Measurements from ENCODE around the gene PCDHGA9.
"Not testable (repeated sequence)": the region's sequence is repeated elsewhere in the genome, so short reads cannot be mapped to it uniquely, and the experiment has no call there.

PCDHGA9 gene

DNA sequence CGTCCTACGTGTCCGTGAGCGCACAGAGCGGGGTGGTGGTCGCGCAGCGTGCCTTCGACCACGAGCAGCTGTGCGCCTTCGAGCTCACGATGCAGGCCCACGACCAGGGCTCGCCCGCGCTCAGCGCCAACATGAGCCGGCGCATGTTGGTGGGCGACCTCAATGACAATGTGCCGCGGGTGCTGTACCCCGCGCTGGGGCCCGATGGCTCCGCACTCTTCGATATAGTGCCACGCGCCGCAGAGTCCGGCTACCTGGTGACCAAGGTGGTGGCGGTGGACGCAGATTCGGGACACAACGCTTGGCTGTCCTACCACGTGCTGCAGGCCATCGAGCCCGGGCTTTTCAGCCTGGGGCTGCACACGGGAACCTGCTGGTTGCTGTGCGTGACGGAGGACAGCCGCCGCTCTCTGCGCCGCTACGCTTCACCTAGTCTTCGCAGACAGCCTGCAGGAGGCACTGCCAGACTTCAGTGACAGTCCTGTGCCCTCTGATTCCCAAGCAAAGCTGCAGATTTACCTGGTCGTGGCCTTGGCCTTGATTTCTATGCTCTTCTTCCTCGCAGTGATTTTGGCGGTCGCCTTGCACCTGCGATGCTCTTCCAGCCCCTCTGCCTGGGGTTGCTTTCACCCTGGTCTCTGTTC, 25.3 kb downstream of the PCDHGA9 start:
- Histone ChIP-seq H3K4me2 (ENCODE audit: low read length) (no peak overlapping the region), H3K27me3 (ENCODE audit: low read depth, low read length) (no peaks in the 10 kb centered on the region), H3K4me3 (ENCODE audit: low read length) (no peak overlapping the region), H3K4me1 (ENCODE audit: low read length) (no peaks in the 10 kb centered on the region), H3K36me3 (replicated peaks; ENCODE audit: low read depth, low read length) (no peaks in the 10 kb centered on the region), H3K9ac (ENCODE audit: low read length) (no peak overlapping the region), H3K27ac (ENCODE audit: low read length) (no peak overlapping the region), H4K20me1 (ENCODE audit: insufficient read depth, low read length) (no peaks in the 10 kb centered on the region), H3K9me3 (ENCODE audit: insufficient read depth, low read length) (no peaks in the 10 kb centered on the region), H3K79me2 (ENCODE audit: low read length) (no peaks in the 10 kb centered on the region), H2AFZ (ENCODE audit: low read depth, low read length) (no peak overlapping the region)
- no peak for TF ChIP-seq EZH2phosphoT487 (IDR thresholded peaks at IDR 0.05; ENCODE audit: low read depth)
- TF ChIP-seq, protein P1, sequence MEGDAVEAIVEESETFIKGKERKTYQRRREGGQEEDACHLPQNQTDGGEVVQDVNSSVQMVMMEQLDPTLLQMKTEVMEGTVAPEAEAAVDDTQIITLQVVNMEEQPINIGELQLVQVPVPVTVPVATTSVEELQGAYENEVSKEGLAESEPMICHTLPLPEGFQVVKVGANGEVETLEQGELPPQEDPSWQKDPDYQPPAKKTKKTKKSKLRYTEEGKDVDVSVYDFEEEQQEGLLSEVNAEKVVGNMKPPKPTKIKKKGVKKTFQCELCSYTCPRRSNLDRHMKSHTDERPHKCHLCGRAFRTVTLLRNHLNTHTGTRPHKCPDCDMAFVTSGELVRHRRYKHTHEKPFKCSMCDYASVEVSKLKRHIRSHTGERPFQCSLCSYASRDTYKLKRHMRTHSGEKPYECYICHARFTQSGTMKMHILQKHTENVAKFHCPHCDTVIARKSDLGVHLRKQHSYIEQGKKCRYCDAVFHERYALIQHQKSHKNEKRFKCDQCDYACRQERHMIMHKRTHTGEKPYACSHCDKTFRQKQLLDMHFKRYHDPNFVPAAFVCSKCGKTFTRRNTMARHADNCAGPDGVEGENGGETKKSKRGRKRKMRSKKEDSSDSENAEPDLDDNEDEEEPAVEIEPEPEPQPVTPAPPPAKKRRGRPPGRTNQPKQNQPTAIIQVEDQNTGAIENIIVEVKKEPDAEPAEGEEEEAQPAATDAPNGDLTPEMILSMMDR (IDR thresholded peaks at IDR 0.05; ENCODE audit: low read depth, low read length), result no peak

DNA sequence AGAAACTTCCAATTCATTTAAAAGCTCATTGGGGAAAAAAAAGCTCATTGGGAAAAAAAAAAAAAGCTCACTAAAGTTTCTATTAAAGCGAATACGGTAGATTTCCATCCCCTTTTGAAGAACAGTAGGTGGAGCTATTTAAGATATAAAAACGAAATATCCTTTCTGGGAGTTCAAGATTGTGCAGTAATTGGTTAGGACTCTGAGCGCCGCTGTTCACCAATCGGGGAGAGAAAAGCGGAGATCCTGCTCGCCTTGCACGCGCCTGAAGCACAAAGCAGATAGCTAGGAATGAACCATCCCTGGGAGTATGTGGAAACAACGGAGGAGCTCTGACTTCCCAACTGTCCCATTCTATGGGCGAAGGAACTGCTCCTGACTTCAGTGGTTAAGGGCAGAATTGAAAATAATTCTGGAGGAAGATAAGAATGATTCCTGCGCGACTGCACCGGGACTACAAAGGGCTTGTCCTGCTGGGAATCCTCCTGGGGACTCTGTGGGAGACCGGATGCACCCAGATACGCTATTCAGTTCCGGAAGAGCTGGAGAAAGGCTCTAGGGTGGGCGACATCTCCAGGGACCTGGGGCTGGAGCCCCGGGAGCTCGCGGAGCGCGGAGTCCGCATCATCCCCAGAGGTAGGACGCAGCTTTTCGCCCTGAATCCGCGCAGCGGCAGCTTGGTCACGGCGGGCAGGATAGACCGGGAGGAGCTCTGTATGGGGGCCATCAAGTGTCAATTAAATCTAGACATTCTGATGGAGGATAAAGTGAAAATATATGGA, 27.9 kb downstream of the PCDHGA9 start, which contains the start of gene PCDHGA12:
Gene PCDHGA12, plus strand, starts transcription at position 176 of the 782 bp plus-strand sequence. Its CDS starts 253 bp downstream, at position 429.
- Histone ChIP-seq H2AFZ (ENCODE audit: low read depth, low read length) (no peak within 1 kb of the TSS), H3K4me3 (ENCODE audit: low read length) (no peak within 1 kb of the TSS)

GRCh38 chr5:141431286-141431685, 28.7 kb downstream of the PCDHGA9 start:
- Histone ChIP-seq H4K20me1 (ENCODE audit: insufficient read depth, low read length) (no peaks in the 10 kb centered on the region), H3K36me3 (replicated peaks; ENCODE audit: low read depth, low read length) (no peaks in the 10 kb centered on the region), H3K4me3 (ENCODE audit: low read length) (no peak overlapping the region), H3K27ac (ENCODE audit: low read length) (no peak overlapping the region), H3K27me3 (ENCODE audit: low read depth, low read length) (no peaks in the 10 kb centered on the region), H3K9me3 (ENCODE audit: insufficient read depth, low read length) (no peaks in the 10 kb centered on the region), H3K4me1 (ENCODE audit: low read length) (no peaks in the 10 kb centered on the region), H3K9ac (ENCODE audit: low read length) (no peak overlapping the region), H3K79me2 (ENCODE audit: low read length) (no peaks in the 10 kb centered on the region), H2AFZ (ENCODE audit: low read depth, low read length) (no peak overlapping the region), H3K4me2 (ENCODE audit: low read length) (no peak overlapping the region)
- TF ChIP-seq EZH2phosphoT487 (IDR thresholded peaks at IDR 0.05; ENCODE audit: low read depth), result no peak
- TF ChIP-seq, protein P1 (IDR thresholded peaks at IDR 0.05; ENCODE audit: low read depth, low read length), result no peak

More for the DNA sequence above, 27.9 kb downstream of the PCDHGA9 start, which contains the start of gene PCDHGA12:
- no peak within 1 kb of the TSS for H3K9ac ChIP-seq (ENCODE audit: low read length)
- no peaks in the 10 kb centered on the region for H3K9me3 ChIP-seq (ENCODE audit: insufficient read depth, low read length)
- H3K4me1 ChIP-seq (ENCODE audit: low read length), result no peaks in the 10 kb centered on the region
- H3K27ac ChIP-seq (ENCODE audit: low read length), result no peak within 1 kb of the TSS
- H3K36me3 ChIP-seq (replicated peaks; ENCODE audit: low read depth, low read length), result no peaks in the 10 kb centered on the region
- H3K27me3 ChIP-seq (ENCODE audit: low read depth, low read length), result no peaks in the 10 kb centered on the region
- TF ChIP-seq EZH2phosphoT487 (IDR thresholded peaks at IDR 0.05; ENCODE audit: low read depth), result no peak
- TF ChIP-seq, protein P1 (IDR thresholded peaks at IDR 0.05; ENCODE audit: low read depth, low read length), result no peak
- no peaks in the 10 kb centered on the region for H3K79me2 ChIP-seq (ENCODE audit: low read length)
- H4K20me1 ChIP-seq (ENCODE audit: insufficient read depth, low read length), result no peaks in the 10 kb centered on the region
- no peak within 1 kb of the TSS for H3K4me2 ChIP-seq (ENCODE audit: low read length)

- not testable (repeated sequence) for H3K27me3 ChIP-seq (ENCODE audit: low read depth, low read length)
Measured at GRCh38 chr5:141432308-141432707, 29.7 kb downstream of the PCDHGA9 start.

GRCh38 chr5:141432726-141433125, 30.1 kb downstream of the PCDHGA9 start:
- not testable (repeated sequence) for H3K27me3 ChIP-seq (ENCODE audit: low read depth, low read length); H3K9ac ChIP-seq (ENCODE audit: low read length); H3K4me1 ChIP-seq (ENCODE audit: low read length); H3K79me2 ChIP-seq (ENCODE audit: low read length); H3K4me2 ChIP-seq (ENCODE audit: low read length); H4K20me1 ChIP-seq (ENCODE audit: insufficient read depth, low read length); H3K4me3 ChIP-seq (ENCODE audit: low read length); H3K36me3 ChIP-seq (replicated peaks; ENCODE audit: low read depth, low read length); H2AFZ ChIP-seq (ENCODE audit: low read depth, low read length); H3K27ac ChIP-seq (ENCODE audit: low read length); H3K9me3 ChIP-seq (ENCODE audit: insufficient read depth, low read length)

More at GRCh38 chr5:141432308-141432707, 29.7 kb downstream of the PCDHGA9 start:
- H3K36me3 ChIP-seq (replicated peaks; ENCODE audit: low read depth, low read length); H3K4me1 ChIP-seq (ENCODE audit: low read length); H3K79me2 ChIP-seq (ENCODE audit: low read length); H2AFZ ChIP-seq (ENCODE audit: low read depth, low read length); H3K9me3 ChIP-seq (ENCODE audit: insufficient read depth, low read length); H3K27ac ChIP-seq (ENCODE audit: low read length); H4K20me1 ChIP-seq (ENCODE audit: insufficient read depth, low read length); H3K4me2 ChIP-seq (ENCODE audit: low read length); H3K9ac ChIP-seq (ENCODE audit: low read length); H3K4me3 ChIP-seq (ENCODE audit: low read length): not testable (repeated sequence)

Measured in OCI-LY3 (cell line).